Measurements from ENCODE around the gene ARID1A.

DNA sequence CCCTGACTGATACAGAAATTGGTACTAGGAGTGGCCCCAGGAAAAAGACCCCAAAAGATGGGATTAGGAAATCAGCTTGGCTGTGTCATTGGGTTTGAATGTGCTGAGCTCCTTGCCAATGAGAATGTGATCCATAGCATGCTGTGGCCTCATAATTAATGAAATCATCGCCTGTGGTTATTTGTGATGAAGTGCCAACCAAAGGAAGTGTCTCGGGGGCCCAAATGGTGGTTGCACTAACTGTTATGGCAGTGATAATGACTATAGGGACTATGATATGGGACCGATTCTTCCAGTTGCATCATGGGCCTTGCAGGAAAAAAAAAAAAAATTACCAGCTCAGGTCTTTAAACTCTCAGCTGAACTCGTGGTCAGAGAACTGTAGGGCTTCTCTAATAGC, 115.2 kb downstream of the ARID1A start:
- TF ChIP-seq CTCF (conservative IDR thresholded peaks at IDR 0.05 in 1 of 2, IDR thresholded peaks at IDR 0.05 in 1 of 2; ENCODE audit: extremely low read depth in 1 of 2, insufficient read depth in 1 of 2, low read depth in 1 of 2, low read length in 2 of 2) (no peak), EZH2 (IDR thresholded peaks at IDR 0.05; ENCODE audit: borderline replicate concordance, low read length) (no peak)
